CD14-positive monocyte (primary cell): ENCODE measurements around the gene POT1. TPM values are rescaled to one million over a fixed set of nuclear protein-coding genes. Genes with fewer than 3 reads are reported as not detected.

Experiments
- DNase-seq, 3 donors: peaks; one replicate each; pipeline ENCODE4 v3.0.0-alpha.2; 2011 to 2022
- H2AFZ ChIP-seq: 2 replicates; pipeline ENCODE4 v1.6.0; 2012; ENCODE audit warnings: mild to moderate bottlenecking, low read depth, low read length, inconsistent platforms; ENCODE audit not compliant: insufficient read depth, poor library complexity, severe bottlenecking
- H3K27ac ChIP-seq, 2 donors: 1 replicate in 1 of 2; 2 replicates in 1 of 2; pipeline ENCODE4 v1.5.1; 2012 to 2013; ENCODE audit warnings: low read length in 2 of 2, control low read depth in 1 of 2, inconsistent platforms in 1 of 2, low read depth in 1 of 2, mild to moderate bottlenecking in 1 of 2
- H3K27me3 ChIP-seq, 2 donors: one replicate each; pipeline versions ENCODE4 v1.6.0 to v1.6.1; 2011 to 2013; ENCODE audit warnings: low read length in 2 of 2; ENCODE audit not compliant: control insufficient read depth in 2 of 2, insufficient read depth in 2 of 2
- H3K36me3 ChIP-seq, 2 donors: replicated peaks in 1 of 2; 1 replicate in 1 of 2; 2 replicates in 1 of 2; pipeline versions ENCODE4 v1.5.1 to v1.6.1; 2012 to 2013; ENCODE audit warnings: low read length in 2 of 2, control low read depth in 1 of 2, inconsistent platforms in 1 of 2, mild to moderate bottlenecking in 1 of 2; ENCODE audit not compliant: insufficient read depth in 2 of 2, control insufficient read depth in 1 of 2
- H3K4me1 ChIP-seq, 2 donors: 1 replicate in 1 of 2; 2 replicates in 1 of 2; pipeline versions ENCODE4 v1.5.1 to v1.6.1; 2012 to 2013; ENCODE audit warnings: low read length in 2 of 2, control low read depth in 1 of 2, inconsistent platforms in 1 of 2, mild to moderate bottlenecking in 1 of 2, moderate library complexity in 1 of 2; ENCODE audit not compliant: insufficient read depth in 2 of 2, control insufficient read depth in 1 of 2
- H3K4me2 ChIP-seq: replicated peaks from 2 replicates; pipeline ENCODE3; 2012; ENCODE audit warnings: low read length, moderate library complexity, mild to moderate bottlenecking; ENCODE audit not compliant: poor library complexity, severe bottlenecking; ENCODE audit errors: extremely low read depth
- H3K4me3 ChIP-seq, 3 experiments: fragments of 200-600 bp in 1 of 3; sonication (generic) in 1 of 3; replicated peaks in 1 of 3; 1 replicate in 2 of 3; 2 replicates in 1 of 3; pipeline ENCODE4 v1.5.1; 2011 to 2013; ENCODE audit warnings: low read length in 3 of 3, mild to moderate bottlenecking in 3 of 3, control low read depth in 2 of 3, low read depth in 2 of 3, inconsistent platforms in 1 of 3, moderate library complexity in 1 of 3
- H3K79me2 ChIP-seq: 2 replicates; pipeline ENCODE4 v1.6.0; 2012; ENCODE audit warnings: mild to moderate bottlenecking, control low read depth, inconsistent platforms, low read length, moderate library complexity; ENCODE audit not compliant: insufficient read depth
- H3K9ac ChIP-seq: 2 replicates; pipeline ENCODE4 v1.6.0; 2017; ENCODE audit warnings: low read length, mild to moderate bottlenecking; ENCODE audit not compliant: insufficient read depth, poor library complexity, severe bottlenecking
- H3K9me3 ChIP-seq, 2 donors: replicated peaks in 1 of 2; 1 replicate in 1 of 2; 2 replicates in 1 of 2; pipeline versions ENCODE4 v1.5.1 to v1.6.1; 2012 to 2013; ENCODE audit warnings: low read length in 2 of 2, control low read depth in 1 of 2; ENCODE audit not compliant: control insufficient read depth in 1 of 2, insufficient read depth in 1 of 2
- H4K20me1 ChIP-seq: 2 replicates; pipeline ENCODE4 v1.6.0; 2012; ENCODE audit warnings: mild to moderate bottlenecking, low read length, control low read depth, moderate library complexity; ENCODE audit not compliant: insufficient read depth
- H3K27ac Mint-ChIP-seq, 7 donors: one replicate each; pipeline ENCODE4 v1.8.0; 2020; ENCODE audit warnings: mild to moderate bottlenecking in 7 of 7, mixed read lengths in 7 of 7, moderate library complexity in 6 of 7, inconsistent platforms in 2 of 7
- H3K27me3 Mint-ChIP-seq, 3 donors: one replicate each; pipeline ENCODE4 v1.8.0; 2021 to 2022; ENCODE audit warnings: low read depth in 3 of 3, mild to moderate bottlenecking in 3 of 3, mixed read lengths in 3 of 3, moderate library complexity in 3 of 3, inconsistent platforms in 1 of 3
- H3K36me3 Mint-ChIP-seq, 2 donors: one replicate each; pipeline ENCODE4 v1.8.0; 2020; ENCODE audit warnings: mixed read lengths in 2 of 2, inconsistent platforms in 1 of 2, mild to moderate bottlenecking in 1 of 2
- H3K4me1 Mint-ChIP-seq: one replicate; pipeline ENCODE4 v1.8.0; 2020; ENCODE audit warnings: mild to moderate bottlenecking, mixed read lengths
- H3K4me3 Mint-ChIP-seq, 2 donors: one replicate each; pipeline ENCODE4 v1.8.0; 2020; ENCODE audit warnings: mild to moderate bottlenecking in 2 of 2, mixed read lengths in 2 of 2, moderate library complexity in 1 of 2
- H3K9me3 Mint-ChIP-seq, 7 donors: one replicate each; pipeline ENCODE4 v1.8.0; 2020 to 2022; ENCODE audit warnings: mixed read lengths in 7 of 7, mild to moderate bottlenecking in 6 of 7, moderate library complexity in 6 of 7, inconsistent platforms in 2 of 7
- CTCF ChIP-seq: fragments of 200-600 bp; IDR thresholded peaks from one replicate; pipeline ENCODE4 v1.8.0; 2022; ENCODE audit warnings: antibody characterized with exemption, mild to moderate bottlenecking
- WGBS: methylation state at CpG from one replicate; pipeline ENCODE4 v1.1.5; 2013; ENCODE audit warnings: missing lambda C conversion rate; ENCODE audit not compliant: insufficient coverage; 5-methylcytosine and 5-hydroxymethylcytosine counted together
- intact Hi-C, 2 donors: fragments of 100-400 bp; cut with micrococcal nuclease; formaldehyde crosslinking; loops; one replicate each; pipeline versions ENCODE4 v1.15.0 to v1.15.1; 2023
- polyA plus RNA-seq, 3 donors: library from polyadenylated mRNA; depleted of rRNA in 1 of 3; unstranded in 2 of 3; stranded (reverse) in 1 of 3; fragments of 300-500 nt in 2 of 3; fragments of >200 nt in 1 of 3; fragmentation: Illumina TruSeq in 2 of 3; gene quantifications; 1 replicate in 2 of 3; 2 replicates in 1 of 3; pipeline ENCODE4 v1.2.3, GENCODE V29; 2012 to 2021

Gene POT1
- polyA plus RNA-seq, 3 donors: 6.7 to 12.2 (median 10.4) TPM

- no peak overlapping the region for H3K4me3 ChIP-seq
- no peaks in the 10 kb centered on the region for H4K20me1 ChIP-seq
- H3K36me3 Mint-ChIP-seq: peaks cover 27% of the 10 kb centered on the region in 2 donors
- no peak overlapping the region for H2AFZ ChIP-seq
- H3K9me3 ChIP-seq: no peaks in the 10 kb centered on the region
- no peaks in the 10 kb centered on the region for H3K27me3 Mint-ChIP-seq
- no peaks in the 10 kb centered on the region for H3K4me1 ChIP-seq
- H3K27me3 ChIP-seq: no peaks in the 10 kb centered on the region
- no peak for DNase-seq
- H3K4me1 Mint-ChIP-seq: no peaks in the 10 kb centered on the region
- H3K9ac ChIP-seq: no peak overlapping the region
- WGBS: 67% methylated on average over 1 of the region's 1 CpG
- H3K36me3 ChIP-seq: peaks cover 2 to 20% of the 10 kb centered on the region in 2 donors
- H3K9me3 Mint-ChIP-seq: no peaks in the 10 kb centered on the region
- no peaks in the 10 kb centered on the region for H3K79me2 ChIP-seq
- no peak for TF ChIP-seq CTCF
- no peak overlapping the region for H3K27ac Mint-ChIP-seq
- no peak overlapping the region for H3K4me3 Mint-ChIP-seq
- no peak overlapping the region for H3K4me2 ChIP-seq
- no peak overlapping the region for H3K27ac ChIP-seq
- intact Hi-C loops: no loop called here
These were observed 93.5 kb downstream of the POT1 start for GRCh38 chr7:124836173-124836572.

- Histone ChIP-seq H3K4me2 (no peak overlapping the region), H3K9ac (no peak overlapping the region), H2AFZ (no peak overlapping the region), H3K4me3 (no peak overlapping the region), H3K9me3 (no peaks in the 10 kb centered on the region), H3K27me3 (no peaks in the 10 kb centered on the region), H3K36me3 (peaks cover 15 to 19% of the 10 kb centered on the region in 2 donors), H4K20me1 (no peaks in the 10 kb centered on the region), H3K4me1 (no peaks in the 10 kb centered on the region), H3K27ac (no peak overlapping the region), H3K79me2 (no peaks in the 10 kb centered on the region)
- Mint-ChIP-seq H3K27ac (no peak overlapping the region), H3K4me3 (no peak overlapping the region), H3K4me1 (peaks cover 1% of the 10 kb centered on the region), H3K27me3 (peaks cover 0 to 3% (median 0%) of the 10 kb centered on the region in 3 donors), H3K36me3 (peaks cover 15 to 23% of the 10 kb centered on the region in 2 donors), H3K9me3 (peaks cover 0 to 4% (median 0%) of the 10 kb centered on the region in 7 donors)
- no peak for TF ChIP-seq CTCF
- intact Hi-C loops: no loop called here
- WGBS: 88% methylated on average over 3 of the region's 5 CpGs
- DNase-seq: no peak
These were observed 110.8 kb downstream of the POT1 start for GRCh38 chr7:124818807-124819206.
